ENCODE data around the gene DNAI1. TPM values are rescaled to one million over a fixed set of nuclear protein-coding genes. Genes with fewer than 3 reads are reported as not detected.
A peak's percentile ranks its signal among the peaks of the same experiment; 100 is the strongest.

Gene DNAI1
- total and polyA plus RNA-seq, 2 of the 13 experiments (the other 11 are each of a cell fraction or from before 2014, with no cell fraction given) = not detected

- no peak for TF ChIP-seq CC2D1A (CRISPR knock-in tag; IDR thresholded peaks at IDR 0.05)
- TF ChIP-seq ZNF382 (CRISPR knock-in tag; IDR thresholded peaks at IDR 0.05; ENCODE audit: borderline replicate concordance) = no peak
- TF ChIP-seq ZNF280D (CRISPR knock-in tag; IDR thresholded peaks at IDR 0.05) = no peak
- no peak for TF ChIP-seq KLF12 (CRISPR knock-in tag; IDR thresholded peaks at IDR 0.05; ENCODE audit: borderline replicate concordance)
- TF ChIP-seq ESRRA (CRISPR knock-in tag; IDR thresholded peaks at IDR 0.05; ENCODE audit: low read depth) = no peak
- no peak for TF ChIP-seq MTF1 (CRISPR knock-in tag; IDR thresholded peaks at IDR 0.05)
- no peak for TF ChIP-seq FOXM1 (CRISPR knock-in tag; IDR thresholded peaks at IDR 0.05)
- no peak for TF ChIP-seq ATF5 (CRISPR knock-in tag; IDR thresholded peaks at IDR 0.05; ENCODE audit: low read depth)
- TF ChIP-seq FOXC1 (CRISPR knock-in tag; IDR thresholded peaks at IDR 0.05; ENCODE audit: borderline replicate concordance) = peak; percentile 50; the same call in 1 of the 2 replicates
- no peak for TF ChIP-seq JUN (CRISPR knock-in tag; IDR thresholded peaks at IDR 0.05)
- TF ChIP-seq ZNF784 (CRISPR knock-in tag; IDR thresholded peaks at IDR 0.05; ENCODE audit: borderline replicate concordance) = no peak
- TF ChIP-seq DMAP1 (CRISPR knock-in tag; IDR thresholded peaks at IDR 0.05) = no peak
- TF ChIP-seq ZNF800 (CRISPR knock-in tag; IDR thresholded peaks at IDR 0.05) = no peak
- TF ChIP-seq CHD4 (IDR thresholded peaks at IDR 0.05; ENCODE audit: borderline replicate concordance, low read length) = no peak
- no peak for TF ChIP-seq AKAP8 (CRISPR knock-in tag; IDR thresholded peaks at IDR 0.05)
- no peak for TF ChIP-seq EP300 (IDR thresholded peaks at IDR 0.05; ENCODE audit: low read depth in 2 of 2, low read length in 2 of 2)
- TF ChIP-seq EP300 (CRISPR knock-in tag; IDR thresholded peaks at IDR 0.05; ENCODE audit: borderline replicate concordance) = no peak
- no peak for TF ChIP-seq TCF12 (IDR thresholded peaks at IDR 0.05)
- no peak for TF ChIP-seq TCF12 (CRISPR knock-in tag; IDR thresholded peaks at IDR 0.05)
- TF ChIP-seq GATA4 (IDR thresholded peaks at IDR 0.05; ENCODE audit: borderline replicate concordance, low read depth) = no peak
- TF ChIP-seq ZNF280B (CRISPR knock-in tag; IDR thresholded peaks at IDR 0.05; ENCODE audit: borderline replicate concordance) = no peak
- no peak for TF ChIP-seq SRSF4 (IDR thresholded peaks at IDR 0.05; ENCODE audit: low read depth, low read length, poor library complexity, severe bottlenecking)
Measured at GRCh38 chr9:34457266-34458012, 1.2 kb upstream of the DNAI1 start (continued).

Measured in HepG2 (cell line).